ENCODE data around the gene ELMOD3. TPM values are rescaled to one million over a fixed set of nuclear protein-coding genes. Genes with fewer than 3 reads are reported as not detected.

The ELMOD3 gene
- total and polyA plus RNA-seq, 9 of the 15 experiments (the other 6 are each of a cell fraction or from before 2014, with no cell fraction given), result 2.7 to 18.7 (median 11.6) TPM

DNA sequence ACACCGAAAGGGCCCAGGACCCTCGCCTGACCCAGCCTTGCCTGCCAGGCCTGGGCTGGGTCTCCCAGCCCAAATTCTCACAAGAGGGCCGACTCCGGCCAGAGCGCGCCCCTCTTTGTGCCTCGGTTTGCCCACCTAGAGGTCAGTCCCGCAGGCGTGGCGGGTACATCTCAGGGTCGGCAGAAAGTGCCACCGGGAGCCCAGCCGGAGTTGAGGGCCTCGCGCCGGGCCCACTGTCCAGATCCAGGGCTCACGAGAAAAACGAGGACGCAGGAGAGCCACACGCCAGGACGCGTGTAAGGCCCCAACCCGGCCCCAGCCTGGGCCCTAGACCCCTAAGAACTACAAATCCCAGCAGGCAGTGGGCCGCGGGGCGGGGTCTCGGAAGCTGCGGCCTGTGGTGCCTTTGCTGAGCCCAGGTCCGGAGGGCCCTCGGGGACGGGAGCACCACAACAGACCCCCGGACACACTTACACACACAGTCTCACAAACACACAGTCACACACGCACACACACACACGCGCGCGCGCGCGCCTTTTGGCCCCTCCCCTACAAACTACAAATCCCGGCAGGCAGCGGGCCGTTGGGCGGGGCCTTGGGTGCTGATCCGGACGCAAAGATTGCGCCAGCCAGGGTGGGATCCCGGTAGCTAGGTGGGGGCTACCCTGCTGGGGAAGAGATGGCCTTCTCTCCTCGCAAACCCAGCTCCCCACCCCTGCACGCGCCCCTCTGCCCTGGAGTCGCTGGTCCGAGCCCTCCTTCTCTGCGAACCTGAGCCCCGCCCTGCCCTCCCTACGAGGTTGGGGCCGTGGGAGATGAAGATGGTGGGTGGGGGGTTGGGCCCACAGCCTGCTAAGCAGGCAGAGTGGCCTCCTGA, 63.8 kb downstream of the ELMOD3 start, which contains the start of gene SH2D6 (continued):
- no peak for TF ChIP-seq BRF1 (IDR thresholded peaks at IDR 0.05; ENCODE audit: borderline replicate concordance, extremely low read depth, insufficient read length)
- TF ChIP-seq, protein P1, sequence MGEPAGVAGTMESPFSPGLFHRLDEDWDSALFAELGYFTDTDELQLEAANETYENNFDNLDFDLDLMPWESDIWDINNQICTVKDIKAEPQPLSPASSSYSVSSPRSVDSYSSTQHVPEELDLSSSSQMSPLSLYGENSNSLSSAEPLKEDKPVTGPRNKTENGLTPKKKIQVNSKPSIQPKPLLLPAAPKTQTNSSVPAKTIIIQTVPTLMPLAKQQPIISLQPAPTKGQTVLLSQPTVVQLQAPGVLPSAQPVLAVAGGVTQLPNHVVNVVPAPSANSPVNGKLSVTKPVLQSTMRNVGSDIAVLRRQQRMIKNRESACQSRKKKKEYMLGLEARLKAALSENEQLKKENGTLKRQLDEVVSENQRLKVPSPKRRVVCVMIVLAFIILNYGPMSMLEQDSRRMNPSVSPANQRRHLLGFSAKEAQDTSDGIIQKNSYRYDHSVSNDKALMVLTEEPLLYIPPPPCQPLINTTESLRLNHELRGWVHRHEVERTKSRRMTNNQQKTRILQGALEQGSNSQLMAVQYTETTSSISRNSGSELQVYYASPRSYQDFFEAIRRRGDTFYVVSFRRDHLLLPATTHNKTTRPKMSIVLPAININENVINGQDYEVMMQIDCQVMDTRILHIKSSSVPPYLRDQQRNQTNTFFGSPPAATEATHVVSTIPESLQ (CRISPR knock-in tag; IDR thresholded peaks at IDR 0.05), result peak; percentile 2; the same call in 1 of the 2 replicates
- TF ChIP-seq GABPB2 (CRISPR knock-in tag; conservative IDR thresholded peaks at IDR 0.05), result no peak
- peak; percentile 70 for TF ChIP-seq NR2C2 (CRISPR knock-in tag; IDR thresholded peaks at IDR 0.05)
- TF ChIP-seq NR2C2 (tag; IDR thresholded peaks at IDR 0.05), result peak; percentile 89
- TF ChIP-seq GATAD2A (IDR thresholded peaks at IDR 0.05), result 0 out of 2 replicates have a peak, but pooled peaks have one; percentile 34
- TF ChIP-seq TBL1XR1 (IDR thresholded peaks at IDR 0.05; ENCODE audit: low read length in 2 of 2), result peak in 1 of 2 experiments; percentile 50; a peak in 1 of 4 replicates
- TF ChIP-seq ZNF830 (CRISPR knock-in tag; IDR thresholded peaks at IDR 0.05), result 0 out of 2 replicates have a peak, but pooled peaks have one; percentile 41
- peak; percentile 69 for TF ChIP-seq PHF20 (IDR thresholded peaks at IDR 0.05; ENCODE audit: partially characterized antibody)
- TF ChIP-seq, protein P2, sequence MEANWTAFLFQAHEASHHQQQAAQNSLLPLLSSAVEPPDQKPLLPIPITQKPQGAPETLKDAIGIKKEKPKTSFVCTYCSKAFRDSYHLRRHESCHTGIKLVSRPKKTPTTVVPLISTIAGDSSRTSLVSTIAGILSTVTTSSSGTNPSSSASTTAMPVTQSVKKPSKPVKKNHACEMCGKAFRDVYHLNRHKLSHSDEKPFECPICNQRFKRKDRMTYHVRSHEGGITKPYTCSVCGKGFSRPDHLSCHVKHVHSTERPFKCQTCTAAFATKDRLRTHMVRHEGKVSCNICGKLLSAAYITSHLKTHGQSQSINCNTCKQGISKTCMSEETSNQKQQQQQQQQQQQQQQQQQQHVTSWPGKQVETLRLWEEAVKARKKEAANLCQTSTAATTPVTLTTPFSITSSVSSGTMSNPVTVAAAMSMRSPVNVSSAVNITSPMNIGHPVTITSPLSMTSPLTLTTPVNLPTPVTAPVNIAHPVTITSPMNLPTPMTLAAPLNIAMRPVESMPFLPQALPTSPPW (CRISPR knock-in tag; IDR thresholded peaks at IDR 0.05), result peak; percentile 81
- TF ChIP-seq ZNF431 (CRISPR knock-in tag; IDR thresholded peaks at IDR 0.05), result peak; percentile 91
- peak; percentile 39; the same call in 1 of the 2 replicates for TF ChIP-seq ELF2 (CRISPR knock-in tag; IDR thresholded peaks at IDR 0.05)
- no peak for TF ChIP-seq HMG20A (CRISPR knock-in tag; conservative IDR thresholded peaks at IDR 0.05)
- no peak for TF ChIP-seq BRCA1 (IDR thresholded peaks at IDR 0.05)
- TF ChIP-seq BRCA1 (CRISPR knock-in tag; IDR thresholded peaks at IDR 0.05), result no peak
- no peak for TF ChIP-seq MAFG (tag; conservative IDR thresholded peaks at IDR 0.05)
- no peak for TF ChIP-seq HSF4 (CRISPR knock-in tag; IDR thresholded peaks at IDR 0.05; ENCODE audit: borderline replicate concordance)
- no peak for TF ChIP-seq FOXM1 (IDR thresholded peaks at IDR 0.05; ENCODE audit: low read depth)
- TF ChIP-seq FOXM1 (CRISPR knock-in tag; IDR thresholded peaks at IDR 0.05; ENCODE audit: low read depth), result peak; percentile 28; the same call in 1 of the 2 replicates
- TF ChIP-seq ATF7 (IDR thresholded peaks at IDR 0.05), result peak; percentile 68
- no peak for TF ChIP-seq TCF7 (IDR thresholded peaks at IDR 0.05; ENCODE audit: borderline replicate concordance)
- TF ChIP-seq, protein P3, sequence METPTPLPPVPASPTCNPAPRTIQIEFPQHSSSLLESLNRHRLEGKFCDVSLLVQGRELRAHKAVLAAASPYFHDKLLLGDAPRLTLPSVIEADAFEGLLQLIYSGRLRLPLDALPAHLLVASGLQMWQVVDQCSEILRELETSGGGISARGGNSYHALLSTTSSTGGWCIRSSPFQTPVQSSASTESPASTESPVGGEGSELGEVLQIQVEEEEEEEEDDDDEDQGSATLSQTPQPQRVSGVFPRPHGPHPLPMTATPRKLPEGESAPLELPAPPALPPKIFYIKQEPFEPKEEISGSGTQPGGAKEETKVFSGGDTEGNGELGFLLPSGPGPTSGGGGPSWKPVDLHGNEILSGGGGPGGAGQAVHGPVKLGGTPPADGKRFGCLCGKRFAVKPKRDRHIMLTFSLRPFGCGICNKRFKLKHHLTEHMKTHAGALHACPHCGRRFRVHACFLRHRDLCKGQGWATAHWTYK (CRISPR knock-in tag; IDR thresholded peaks at IDR 0.05), result peak; percentile 87; the same call in 1 of the 2 replicates
- no peak for TF ChIP-seq PHB2 (IDR thresholded peaks at IDR 0.05; ENCODE audit: low read depth)

Data from K562 (cell line).